ENCODE results near the gene ARL10. TPM values are rescaled to one million over a fixed set of nuclear protein-coding genes. Genes with fewer than 3 reads are reported as not detected.
A peak's percentile ranks its signal among the peaks of the same experiment; 100 is the strongest.

ARL10 gene
- total RNA-seq, 1 experiment from 2014 or later, result 3.8 TPM

GRCh38 chr5:176416965-176417364 lies 51.7 kb downstream of the ARL10 start:
- no peak for TF ChIP-seq CTCF (IDR thresholded peaks at IDR 0.05; ENCODE audit: unreplicated experiment)
- H3K9me3 Mint-ChIP-seq (ENCODE audit: low read depth, unreplicated experiment), result peaks cover 4% of the 10 kb centered on the region
- no TSS peak for BruUV-seq (replicated peaks)
- H3K36me3 Mint-ChIP-seq (ENCODE audit: insufficient read depth, unreplicated experiment), result peaks cover 26% of the 10 kb centered on the region
- intact Hi-C loops (cut with micrococcal nuclease; ENCODE audit: unreplicated experiment), result loop anchor here (2.0 to 10.0 kb wide), 3 partner anchors 32 to 198 kb away; partner anchors contain the start of genes FAF2, GPRIN1 and RNF44
- H3K4me3 Mint-ChIP-seq (ENCODE audit: low read depth, unreplicated experiment), result peak overlapping the region; percentile 79
- H3K27me3 Mint-ChIP-seq (ENCODE audit: unreplicated experiment), result no peaks in the 10 kb centered on the region
- DNase-seq, result no peak
- peaks cover 44% of the 10 kb centered on the region for H3K4me1 Mint-ChIP-seq (ENCODE audit: low read depth, unreplicated experiment)
- CTCF ChIA-PET, result interaction anchor here (0.7 to 3.6 kb wide), 4 partner anchors 12 to 70 kb away, joined by 3 to 31 read pairs (median 3); partner anchors contain the start of gene FAF2
- peak overlapping the region; percentile 78 for H3K27ac Mint-ChIP-seq (ENCODE audit: unreplicated experiment)

GRCh38 chr5:176418251-176418650 lies 53.0 kb downstream of the ARL10 start:
- intact Hi-C loops (cut with micrococcal nuclease; ENCODE audit: unreplicated experiment), result loop anchor here (5.0 to 10.0 kb wide), 2 partner anchors 119 to 197 kb away; partner anchors contain the start of genes GPRIN1 and RNF44
- TF ChIP-seq CTCF (IDR thresholded peaks at IDR 0.05; ENCODE audit: unreplicated experiment), result no peak
- no peaks in the 10 kb centered on the region for H3K27me3 Mint-ChIP-seq (ENCODE audit: unreplicated experiment)
- no peak overlapping the region for H3K27ac Mint-ChIP-seq (ENCODE audit: unreplicated experiment)
- no peak overlapping the region for H3K4me3 Mint-ChIP-seq (ENCODE audit: low read depth, unreplicated experiment)
- H3K9me3 Mint-ChIP-seq (ENCODE audit: low read depth, unreplicated experiment), result peaks cover 4% of the 10 kb centered on the region
- DNase-seq, result peak; percentile 66
- no TSS peak for BruUV-seq (replicated peaks)
- peaks cover 38% of the 10 kb centered on the region for H3K4me1 Mint-ChIP-seq (ENCODE audit: low read depth, unreplicated experiment)
- CTCF ChIA-PET, result interaction anchor here (0.6 to 3.6 kb wide), 5 partner anchors 30 to 684 kb away, joined by 3 to 31 read pairs (median 4); partner anchors contain the start of genes FAF2, RNF44 and TSPAN17
- peaks cover 22% of the 10 kb centered on the region for H3K36me3 Mint-ChIP-seq (ENCODE audit: insufficient read depth, unreplicated experiment)

GRCh38 chr5:176420086-176420485 lies 54.8 kb downstream of the ARL10 start:
- peaks cover 20% of the 10 kb centered on the region for H3K36me3 Mint-ChIP-seq (ENCODE audit: insufficient read depth, unreplicated experiment)
- H3K9me3 Mint-ChIP-seq (ENCODE audit: low read depth, unreplicated experiment), result peaks cover 4% of the 10 kb centered on the region
- H3K27me3 Mint-ChIP-seq (ENCODE audit: unreplicated experiment), result no peaks in the 10 kb centered on the region
- no peak overlapping the region for H3K27ac Mint-ChIP-seq (ENCODE audit: unreplicated experiment)
- TF ChIP-seq CTCF (IDR thresholded peaks at IDR 0.05; ENCODE audit: unreplicated experiment), result no peak
- no peak for DNase-seq
- CTCF ChIA-PET, result no interaction called here
- H3K4me3 Mint-ChIP-seq (ENCODE audit: low read depth, unreplicated experiment), result no peak overlapping the region
- H3K4me1 Mint-ChIP-seq (ENCODE audit: low read depth, unreplicated experiment), result peaks cover 38% of the 10 kb centered on the region
- intact Hi-C loops (cut with micrococcal nuclease; ENCODE audit: unreplicated experiment), result no loop called here
- BruUV-seq (replicated peaks), result no TSS peak

- BruUV-seq (replicated peaks), result no TSS peak
- no peak for TF ChIP-seq CTCF (IDR thresholded peaks at IDR 0.05; ENCODE audit: unreplicated experiment)
- no peak for DNase-seq
- no peak overlapping the region for H3K4me3 Mint-ChIP-seq (ENCODE audit: low read depth, unreplicated experiment)
- peaks cover 46% of the 10 kb centered on the region for H3K4me1 Mint-ChIP-seq (ENCODE audit: low read depth, unreplicated experiment)
- CTCF ChIA-PET, result no interaction called here
- H3K9me3 Mint-ChIP-seq (ENCODE audit: low read depth, unreplicated experiment), result peaks cover 4% of the 10 kb centered on the region
- no peak overlapping the region for H3K27ac Mint-ChIP-seq (ENCODE audit: unreplicated experiment)
- peaks cover 17% of the 10 kb centered on the region for H3K36me3 Mint-ChIP-seq (ENCODE audit: insufficient read depth, unreplicated experiment)
- intact Hi-C loops (cut with micrococcal nuclease; ENCODE audit: unreplicated experiment), result no loop called here
- H3K27me3 Mint-ChIP-seq (ENCODE audit: unreplicated experiment), result no peaks in the 10 kb centered on the region
These were observed 55.8 kb downstream of the ARL10 start for GRCh38 chr5:176420972-176421544.
